ENCODE data around the gene GOLGA6L9. TPM values are rescaled to one million over a fixed set of nuclear protein-coding genes. Genes with fewer than 3 reads are reported as not detected.
"Not testable (repeated sequence)": the region's sequence is repeated elsewhere in the genome, so short reads cannot be mapped to it uniquely, and the experiment has no call there.

Gene GOLGA6L9, protein sequence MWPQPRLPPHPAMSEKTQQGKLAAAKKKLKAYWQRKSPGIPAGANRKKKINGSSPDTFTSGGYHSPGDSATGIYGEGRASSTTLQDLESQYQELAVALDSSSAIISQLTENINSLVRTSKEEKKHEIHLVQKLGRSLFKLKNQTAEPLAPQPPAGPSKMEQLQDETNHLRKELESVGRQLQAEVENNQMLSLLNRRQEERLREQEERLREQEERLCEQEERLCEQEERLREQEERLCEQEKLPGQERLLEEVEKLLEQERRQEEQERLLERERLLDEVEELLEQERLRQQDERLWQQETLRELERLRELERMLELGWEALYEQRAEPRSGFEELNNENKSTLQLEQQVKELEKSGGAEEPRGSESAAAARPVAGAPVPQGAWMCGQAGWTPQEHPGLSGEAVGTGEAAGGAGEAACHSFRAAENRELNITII
- total RNA-seq: 1.5 and 1.8 TPM in 2 replicates

DNA sequence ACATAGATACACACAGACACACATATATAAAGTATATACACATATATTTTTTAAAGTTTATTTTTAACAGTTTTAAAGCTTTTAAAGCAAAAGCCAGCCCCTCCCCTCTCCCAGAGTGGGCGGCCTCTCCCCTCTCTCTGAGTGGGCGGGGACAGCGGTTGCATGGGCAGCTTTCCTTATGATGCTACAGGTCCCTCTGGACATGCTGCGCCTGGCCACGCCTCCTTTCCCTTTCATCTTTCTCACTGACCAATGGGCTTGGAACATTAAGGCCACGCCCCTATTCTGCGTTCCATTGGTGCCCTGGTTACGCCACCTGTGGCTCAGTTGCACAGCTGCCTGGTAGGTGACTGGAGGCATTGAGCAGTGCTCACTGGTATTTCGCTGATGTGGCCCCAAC is at the start of gene GOLGA6L9:
Gene GOLGA6L9, plus strand, starts transcription at position 124 of the 400 bp plus-strand sequence. Its CDS starts 264 bp downstream, at position 388.
- H3K36me3 Mint-ChIP-seq (ENCODE audit: low read depth); intact Hi-C loops (cut with micrococcal nuclease); H3K4me1 Mint-ChIP-seq; H3K9me3 Mint-ChIP-seq; DNase-seq; H3K27me3 Mint-ChIP-seq; H3K4me3 Mint-ChIP-seq; H3K27ac Mint-ChIP-seq: not testable (repeated sequence)

DNA sequence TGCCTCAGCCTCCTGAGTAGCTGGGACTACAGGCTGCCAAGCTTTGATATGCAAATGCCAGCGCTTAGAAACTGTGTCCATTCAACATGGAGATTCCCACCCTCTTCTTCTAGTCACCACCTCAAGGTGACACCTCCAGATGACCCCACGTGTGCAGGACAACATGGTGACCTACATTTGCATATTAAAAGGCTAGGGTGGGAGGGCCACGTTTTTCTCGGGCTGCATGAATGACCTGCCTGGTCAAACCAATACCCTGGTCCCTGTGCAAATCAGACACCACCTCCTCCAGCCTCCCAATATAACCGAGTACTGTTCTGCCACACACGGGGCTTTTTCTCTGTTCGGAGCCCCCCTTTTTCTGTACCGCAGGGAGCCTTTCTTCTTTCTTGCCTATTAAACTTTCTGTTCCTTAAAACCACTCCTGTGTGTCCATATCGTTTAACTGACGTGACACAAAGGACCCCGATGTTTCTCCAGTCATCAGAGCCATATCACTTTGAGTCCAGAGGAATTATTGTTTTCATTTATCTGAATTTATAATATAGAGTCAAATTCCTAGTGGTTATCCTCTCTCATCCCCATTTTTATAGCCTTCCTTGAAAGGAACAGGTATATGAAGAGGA is 48.2 kb upstream of the GOLGA6L9 start:
- H3K27me3 Mint-ChIP-seq: peaks cover 10% of the 10 kb centered on the region
- H3K9me3 Mint-ChIP-seq; DNase-seq; H3K27ac Mint-ChIP-seq; H3K36me3 Mint-ChIP-seq (ENCODE audit: low read depth); intact Hi-C loops (cut with micrococcal nuclease); H3K4me3 Mint-ChIP-seq; H3K4me1 Mint-ChIP-seq: not testable (repeated sequence)

DNA sequence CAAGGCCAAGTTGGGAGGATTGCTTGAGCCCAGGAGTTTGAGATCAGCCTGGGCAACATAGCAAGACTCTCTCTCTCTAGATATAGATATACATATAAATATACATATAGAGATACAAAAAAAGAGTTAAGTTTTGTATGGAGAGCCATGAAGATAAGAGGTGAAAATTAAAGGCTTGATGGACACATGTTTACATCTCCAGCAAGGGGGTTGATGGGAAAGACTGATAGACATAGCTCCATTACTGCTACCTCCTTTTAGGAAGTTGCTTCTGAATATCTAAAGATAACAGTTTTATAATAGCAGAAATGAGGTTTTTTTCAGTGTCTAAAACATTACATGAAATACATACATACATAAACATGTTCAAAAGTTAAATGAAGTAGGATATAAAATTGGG is 42.4 kb upstream of the GOLGA6L9 start:
- H3K4me1 Mint-ChIP-seq; H3K27me3 Mint-ChIP-seq; H3K4me3 Mint-ChIP-seq; DNase-seq; intact Hi-C loops (cut with micrococcal nuclease); H3K9me3 Mint-ChIP-seq; H3K27ac Mint-ChIP-seq; H3K36me3 Mint-ChIP-seq (ENCODE audit: low read depth): not testable (repeated sequence)

DNA sequence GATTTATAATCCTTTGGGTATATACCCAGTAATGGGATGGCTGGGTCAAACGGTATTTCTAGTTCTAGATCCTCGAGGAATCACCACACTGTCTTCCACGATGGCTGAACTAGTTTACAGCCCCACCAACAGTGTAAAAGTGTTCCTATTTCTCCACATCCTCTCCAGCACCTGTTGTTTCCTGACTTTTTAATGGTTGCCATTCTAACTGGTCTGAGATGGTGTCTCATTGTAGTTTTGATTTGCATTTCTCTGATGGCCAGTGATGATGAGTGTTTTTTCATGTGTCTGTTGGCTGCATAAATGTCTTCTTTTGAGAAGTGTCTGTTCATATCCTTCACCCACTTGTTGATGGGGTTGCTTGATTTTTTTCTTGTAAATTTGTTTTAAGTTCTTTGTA is 39.5 kb upstream of the GOLGA6L9 start:
- H3K9me3 Mint-ChIP-seq; H3K4me1 Mint-ChIP-seq; H3K4me3 Mint-ChIP-seq; H3K27ac Mint-ChIP-seq; H3K27me3 Mint-ChIP-seq; H3K36me3 Mint-ChIP-seq (ENCODE audit: low read depth); intact Hi-C loops (cut with micrococcal nuclease); DNase-seq: not testable (repeated sequence)

DNA sequence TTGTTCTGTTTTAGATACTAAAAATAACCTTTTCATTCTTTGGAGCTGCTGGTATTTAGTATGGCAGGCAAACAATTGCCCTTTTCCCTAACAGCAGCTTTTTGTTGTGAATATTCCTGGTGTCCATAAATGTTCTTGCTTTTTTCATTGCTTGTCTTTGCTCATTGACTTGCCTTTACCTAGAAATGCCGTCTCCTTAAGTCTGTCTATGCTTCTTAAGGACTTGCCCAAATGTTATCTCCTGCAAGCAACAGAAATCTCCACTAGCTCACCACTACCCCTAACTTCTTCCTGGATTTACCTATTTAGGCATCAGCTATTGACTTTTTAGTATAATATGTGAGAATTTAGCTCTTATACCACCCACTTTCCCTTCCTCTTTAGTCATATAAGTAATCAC is 37.5 kb upstream of the GOLGA6L9 start:
- H3K27me3 Mint-ChIP-seq; H3K4me3 Mint-ChIP-seq; H3K4me1 Mint-ChIP-seq; intact Hi-C loops (cut with micrococcal nuclease); H3K36me3 Mint-ChIP-seq (ENCODE audit: low read depth); H3K27ac Mint-ChIP-seq; DNase-seq; H3K9me3 Mint-ChIP-seq: not testable (repeated sequence)

DNA sequence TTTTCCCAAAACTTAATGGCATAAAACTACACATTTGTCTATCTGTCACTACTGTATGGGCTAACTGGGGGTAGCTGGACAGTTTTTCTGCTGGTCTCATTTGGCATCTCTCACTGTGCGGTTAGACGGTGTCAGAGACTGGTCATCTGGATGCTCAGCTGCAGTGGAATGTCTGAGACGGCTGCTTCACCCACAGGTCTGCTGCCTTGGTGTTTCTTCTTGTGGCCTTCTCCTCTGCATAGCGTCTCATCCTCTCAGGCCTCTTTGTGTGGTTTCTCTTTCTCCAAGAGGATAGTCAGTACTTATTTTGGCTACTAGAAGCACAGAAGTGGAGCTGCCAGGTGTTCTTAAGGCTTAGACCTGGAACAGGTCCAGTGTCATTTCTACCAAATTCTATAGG is 35.9 kb upstream of the GOLGA6L9 start:
- H3K4me1 Mint-ChIP-seq: peaks cover under 1% of the 10 kb centered on the region
- H3K27me3 Mint-ChIP-seq: no peaks in the 10 kb centered on the region
- DNase-seq: no peak
- intact Hi-C loops (cut with micrococcal nuclease): no loop called here
- no peak overlapping the region for H3K27ac Mint-ChIP-seq
- no peaks in the 10 kb centered on the region for H3K9me3 Mint-ChIP-seq
- H3K4me3 Mint-ChIP-seq: no peak overlapping the region
- no peaks in the 10 kb centered on the region for H3K36me3 Mint-ChIP-seq (ENCODE audit: low read depth)

DNA sequence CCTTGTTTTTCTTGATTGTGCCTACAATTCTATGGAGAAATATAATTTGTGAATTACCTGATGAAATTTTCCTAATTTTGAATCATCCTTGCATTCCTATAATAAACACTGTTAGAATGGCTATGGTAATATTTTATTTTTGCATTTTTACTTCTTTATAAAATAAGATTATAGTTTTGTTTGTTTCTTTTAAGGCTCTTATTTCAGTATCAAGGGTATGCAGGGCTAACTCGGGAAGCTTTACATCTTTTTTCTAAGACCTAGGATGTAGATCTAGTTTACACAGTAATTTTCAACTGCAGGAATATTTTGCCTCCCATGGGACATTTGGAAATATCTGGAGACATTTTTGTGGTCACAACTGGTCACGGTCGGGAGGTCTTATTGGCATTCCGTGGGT is 33.8 kb upstream of the GOLGA6L9 start:
- intact Hi-C loops (cut with micrococcal nuclease): not testable (repeated sequence)

DNA sequence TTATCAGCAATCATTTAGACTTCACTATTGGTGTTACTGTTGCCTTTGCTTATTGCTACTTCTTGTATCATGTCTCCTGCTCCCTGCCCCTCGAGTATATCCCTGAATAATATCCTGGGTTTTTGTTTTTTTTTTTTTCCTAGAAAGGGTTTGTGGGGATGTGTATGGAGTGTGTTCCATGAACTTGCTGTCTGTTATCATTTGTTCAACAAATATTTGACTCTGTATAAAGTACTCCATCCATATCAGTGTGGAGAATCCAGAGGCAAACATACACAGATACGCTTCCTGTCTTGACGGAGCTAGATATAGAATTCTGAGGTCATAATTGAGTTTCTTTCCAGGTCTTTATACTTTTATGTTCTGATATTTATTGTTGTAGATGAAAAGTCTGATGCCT is 31.8 kb upstream of the GOLGA6L9 start:
- Mint-ChIP-seq H3K4me3 (no peak overlapping the region), H3K36me3 (ENCODE audit: low read depth) (no peaks in the 10 kb centered on the region), H3K27me3 (no peaks in the 10 kb centered on the region), H3K9me3 (no peaks in the 10 kb centered on the region), H3K4me1 (peaks cover 3% of the 10 kb centered on the region), H3K27ac (no peak overlapping the region)
- intact Hi-C loops (cut with micrococcal nuclease): no loop called here
- no peak for DNase-seq

More for the DNA sequence above, 33.8 kb upstream of the GOLGA6L9 start:
- H3K27ac Mint-ChIP-seq; H3K36me3 Mint-ChIP-seq (ENCODE audit: low read depth); H3K4me3 Mint-ChIP-seq; H3K9me3 Mint-ChIP-seq; H3K27me3 Mint-ChIP-seq; H3K4me1 Mint-ChIP-seq; DNase-seq: not testable (repeated sequence)

DNA sequence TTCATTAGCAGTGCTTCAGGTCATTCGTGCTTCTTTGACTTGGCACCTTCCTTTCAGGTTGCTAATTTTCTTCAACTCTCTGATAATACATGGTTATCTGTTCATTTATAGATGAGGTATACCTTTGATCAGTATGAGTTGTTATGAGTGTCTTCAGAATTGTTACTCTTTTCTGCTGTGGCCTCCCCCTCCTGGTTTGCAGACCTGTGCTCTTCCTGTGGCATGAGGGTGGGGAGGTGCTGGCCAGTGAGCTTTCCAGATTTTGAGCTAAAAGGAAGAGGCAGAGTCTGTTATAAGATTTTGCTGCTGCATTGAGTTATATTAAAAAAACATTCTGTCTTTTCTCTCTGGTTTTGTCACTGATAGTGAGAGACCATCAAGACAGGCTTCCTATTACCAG is 30.8 kb upstream of the GOLGA6L9 start:
- no peaks in the 10 kb centered on the region for H3K9me3 Mint-ChIP-seq
- intact Hi-C loops (cut with micrococcal nuclease): no loop called here
- no peaks in the 10 kb centered on the region for H3K27me3 Mint-ChIP-seq
- H3K36me3 Mint-ChIP-seq (ENCODE audit: low read depth): no peaks in the 10 kb centered on the region
- no peak overlapping the region for H3K27ac Mint-ChIP-seq
- no peak for DNase-seq
- peaks cover 3% of the 10 kb centered on the region for H3K4me1 Mint-ChIP-seq
- no peak overlapping the region for H3K4me3 Mint-ChIP-seq

DNA sequence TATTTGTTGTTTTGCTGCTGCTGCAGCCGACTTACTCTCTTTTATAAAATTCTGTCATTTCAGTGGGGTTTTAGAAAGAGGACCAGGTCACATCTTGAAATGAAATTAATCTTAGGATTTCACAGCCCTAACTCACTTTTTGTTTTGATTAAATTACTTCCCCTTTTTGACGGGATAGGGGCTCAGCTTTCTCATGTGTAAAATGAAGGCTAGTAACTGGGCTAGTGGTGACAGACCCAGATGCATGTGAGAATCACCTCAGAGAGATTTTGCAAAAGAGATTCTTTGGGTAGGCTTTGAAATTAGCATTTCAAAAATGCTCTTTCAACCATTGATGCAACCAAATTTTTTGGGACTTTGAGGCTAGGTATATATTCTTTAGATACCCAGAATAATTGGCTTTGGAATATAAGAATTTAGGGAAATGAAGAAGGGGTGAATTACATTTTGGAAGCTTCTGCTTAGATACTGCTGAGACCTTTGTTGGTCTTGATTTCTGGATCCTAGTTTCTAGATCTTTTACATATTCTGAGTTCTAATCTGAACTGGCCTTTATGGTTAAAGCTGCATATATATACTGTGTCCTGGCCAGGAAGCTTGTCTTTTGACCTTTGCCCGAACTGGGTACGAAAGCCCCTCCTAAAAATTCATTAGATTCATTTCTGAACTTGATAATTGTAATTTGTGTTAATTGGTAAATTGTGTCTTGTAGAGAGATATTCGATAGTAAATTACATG is 30.1 kb upstream of the GOLGA6L9 start:
- H3K9me3 Mint-ChIP-seq; H3K4me1 Mint-ChIP-seq; H3K27ac Mint-ChIP-seq; H3K36me3 Mint-ChIP-seq (ENCODE audit: low read depth); DNase-seq; H3K4me3 Mint-ChIP-seq; intact Hi-C loops (cut with micrococcal nuclease); H3K27me3 Mint-ChIP-seq: not testable (repeated sequence)

DNA sequence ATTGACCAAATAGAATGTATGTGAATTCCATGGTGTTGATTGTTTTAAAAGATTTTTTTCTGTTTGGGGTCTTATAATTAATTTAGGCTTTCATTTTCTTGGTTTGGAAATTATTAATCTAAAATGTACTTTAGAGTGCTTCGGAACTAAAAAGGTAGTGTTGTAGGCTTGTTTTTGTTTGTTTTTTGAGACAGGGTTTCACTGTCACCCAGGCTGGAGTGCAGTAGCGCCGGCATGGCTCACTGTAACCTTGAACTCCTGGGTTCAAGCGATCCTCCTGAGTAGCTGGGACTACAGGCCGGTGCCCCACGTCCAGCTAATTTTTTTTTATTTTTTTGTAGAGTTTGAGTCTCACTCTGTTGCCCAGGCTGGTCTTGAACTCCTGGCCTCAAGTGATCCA is 27.7 kb upstream of the GOLGA6L9 start:
- not testable (repeated sequence) for H3K27me3 Mint-ChIP-seq

DNA sequence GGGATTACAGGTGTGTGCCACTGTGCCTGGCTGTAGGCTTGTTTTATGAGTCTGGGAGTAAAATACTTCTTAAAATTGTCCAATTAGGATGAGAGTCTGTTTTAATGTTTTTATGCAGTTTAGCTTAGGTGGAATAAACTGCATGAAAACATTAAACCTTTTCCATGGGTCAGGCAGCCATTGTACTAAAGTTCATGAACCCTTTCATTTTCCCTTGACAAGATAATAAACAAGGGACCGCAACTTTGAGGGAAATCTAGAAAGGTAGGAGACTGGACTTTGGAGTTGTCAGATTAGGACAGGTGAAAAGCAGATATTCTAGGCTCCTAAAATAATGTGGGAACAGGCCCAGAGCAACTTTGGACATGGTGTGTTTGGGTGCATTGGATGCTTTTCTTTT is 27.3 kb upstream of the GOLGA6L9 start:
- H3K27ac Mint-ChIP-seq; H3K9me3 Mint-ChIP-seq; H3K27me3 Mint-ChIP-seq; intact Hi-C loops (cut with micrococcal nuclease); H3K4me3 Mint-ChIP-seq; H3K36me3 Mint-ChIP-seq (ENCODE audit: low read depth); DNase-seq: not testable (repeated sequence)
- peaks cover 11% of the 10 kb centered on the region for H3K4me1 Mint-ChIP-seq

More for the DNA sequence above, 27.7 kb upstream of the GOLGA6L9 start:
- H3K36me3 Mint-ChIP-seq (ENCODE audit: low read depth); intact Hi-C loops (cut with micrococcal nuclease); DNase-seq; H3K4me3 Mint-ChIP-seq; H3K9me3 Mint-ChIP-seq; H3K27ac Mint-ChIP-seq: not testable (repeated sequence)
- H3K4me1 Mint-ChIP-seq: peaks cover 11% of the 10 kb centered on the region

DNA sequence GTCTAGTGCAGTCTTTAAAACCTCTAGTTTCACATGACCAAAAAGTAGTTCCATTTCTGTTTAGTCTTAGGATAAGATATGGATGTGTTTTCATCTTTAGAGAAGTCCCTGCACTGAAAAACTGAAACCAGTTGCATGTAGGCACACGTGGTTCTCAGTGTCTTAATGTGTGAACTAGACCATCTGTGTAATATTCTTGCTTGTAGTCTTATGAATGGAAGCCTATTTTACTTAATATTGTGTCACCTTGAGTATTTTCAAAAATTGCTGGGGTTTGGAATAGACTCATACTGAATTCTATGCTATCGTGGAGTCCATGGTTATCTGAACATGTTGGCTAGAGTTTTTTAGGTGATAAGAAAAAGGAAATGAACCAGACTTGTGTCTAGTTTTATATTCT is 23.4 kb upstream of the GOLGA6L9 start:
- H3K4me1 Mint-ChIP-seq; H3K36me3 Mint-ChIP-seq (ENCODE audit: low read depth); H3K27ac Mint-ChIP-seq; H3K27me3 Mint-ChIP-seq; H3K4me3 Mint-ChIP-seq; intact Hi-C loops (cut with micrococcal nuclease); H3K9me3 Mint-ChIP-seq; DNase-seq: not testable (repeated sequence)

DNA sequence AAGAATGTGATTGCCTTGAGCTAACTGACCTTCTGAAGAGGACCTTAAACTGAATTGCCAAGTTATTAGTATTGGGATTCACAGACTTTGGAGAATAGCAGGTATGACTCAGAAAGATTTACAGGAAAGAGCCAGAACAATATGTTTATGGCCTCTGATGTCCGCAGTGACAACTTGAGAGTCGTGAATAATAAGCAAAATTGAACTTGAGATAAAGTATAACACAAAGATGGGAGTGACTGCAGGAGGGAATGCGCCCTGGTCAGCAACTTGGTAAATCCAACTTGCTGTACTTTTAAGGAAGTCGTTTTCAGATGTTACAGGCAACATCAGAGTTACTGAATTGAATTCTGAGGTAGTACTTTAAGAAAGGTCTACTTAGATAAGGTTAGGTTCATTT is 19.3 kb upstream of the GOLGA6L9 start:
- DNase-seq; H3K4me3 Mint-ChIP-seq; intact Hi-C loops (cut with micrococcal nuclease); H3K36me3 Mint-ChIP-seq (ENCODE audit: low read depth); H3K27me3 Mint-ChIP-seq; H3K9me3 Mint-ChIP-seq; H3K27ac Mint-ChIP-seq: not testable (repeated sequence)
- H3K4me1 Mint-ChIP-seq: peaks cover 12% of the 10 kb centered on the region

Measured in activated CD4-positive, alpha-beta T cell treated with anti-CD3 and anti-CD28 coated beads, Interleukin-2, amount 10 ng/mL, durations not matched to agents 24 days and 14 days (primary cell).